Stimulated activated CD4-positive, alpha-beta T cell treated with anti-CD3 and anti-CD28 coated beads, Interleukin-12 subunit alpha, Interleukin-12 subunit beta, amount 100 ng/mL, for 24 hours (primary cell): ENCODE results near the gene AP2S1.
A peak's percentile ranks its signal among the peaks of the same experiment; 100 is the strongest.
"Not testable (repeated sequence)": the region's sequence is repeated elsewhere in the genome, so short reads cannot be mapped to it uniquely, and the experiment has no call there.

Experiments
- DNase-seq, 2 experiments: peaks; one replicate each; pipeline ENCODE4 v3.0.0-alpha.2; 2020; ENCODE audit warnings: low read depth in 2 of 2

AP2S1 gene

GRCh38 chr19:46867170-46867569 lies 16.5 kb upstream of the AP2S1 start:
- DNase-seq: no peak

- DNase-seq: no peak
Observed at GRCh38 chr19:46866407-46867136, 15.9 kb upstream of the AP2S1 start.

GRCh38 chr19:46863818-46864629 lies 13.4 kb upstream of the AP2S1 start:
- DNase-seq: no peak

GRCh38 chr19:46862974-46863632 lies 12.5 kb upstream of the AP2S1 start:
- DNase-seq: no peak

GRCh38 chr19:46862503-46862834 lies 11.8 kb upstream of the AP2S1 start:
- no peak for DNase-seq

- no peak for DNase-seq
Observed at GRCh38 chr19:46861691-46862502, 11.3 kb upstream of the AP2S1 start.

- no peak for DNase-seq
Observed at GRCh38 chr19:46860846-46861690, 10.4 kb upstream of the AP2S1 start, which contains the start of gene ARHGAP35. Gene ARHGAP35, plus strand, starts transcription at chr19:46860997. Its CDS starts 57,679 bp downstream, at chr19:46918676.

GRCh38 chr19:46860125-46860845 lies 9.6 kb upstream of the AP2S1 start:
- DNase-seq: peak; percentile 93 to 97

- DNase-seq: no peak
Observed at GRCh38 chr19:46859637-46860124, 9.0 kb upstream of the AP2S1 start.

- peak; percentile 83 to 89 for DNase-seq
Observed at GRCh38 chr19:46856062-46857022, 5.7 kb upstream of the AP2S1 start.

GRCh38 chr19:46854698-46855097 lies 4.1 kb upstream of the AP2S1 start:
- not testable (repeated sequence) for DNase-seq

GRCh38 chr19:46852830-46853229 lies 2.2 kb upstream of the AP2S1 start:
- DNase-seq: no peak

- no peak for DNase-seq
Observed at GRCh38 chr19:46849610-46850009, 1.0 kb downstream of the AP2S1 start.

GRCh38 chr19:46848389-46848788 lies 2.3 kb downstream of the AP2S1 start:
- DNase-seq: no peak

GRCh38 chr19:46847528-46847927 lies 3.1 kb downstream of the AP2S1 start:
- DNase-seq: no peak

GRCh38 chr19:46845959-46846459 lies 4.6 kb downstream of the AP2S1 start:
- DNase-seq: no peak

- no peak for DNase-seq
Observed at GRCh38 chr19:46844067-46844489, 6.6 kb downstream of the AP2S1 start.

GRCh38 chr19:46842791-46843190 lies 7.9 kb downstream of the AP2S1 start:
- DNase-seq: no peak
